Measurements from ENCODE around the gene RAB34.

Gene RAB34

GRCh38 chr17:28717578-28718332 lies at the start of gene RAB34:
Gene RAB34, minus strand, starts transcription at chr17:28717868. Its CDS starts 602 bp downstream, at chr17:28717266.
- DNase-seq (ENCODE audit: low read depth, low spot score), result no peak

GRCh38 chr17:28765038-28765437 lies 47.4 kb upstream of the RAB34 start:
- DNase-seq (ENCODE audit: low read depth, low spot score), result no peak

GRCh38 chr17:28763804-28764266 lies 46.2 kb upstream of the RAB34 start:
- peak; percentile 73 for DNase-seq (ENCODE audit: low read depth, low spot score)

GRCh38 chr17:28763137-28763799 lies 45.6 kb upstream of the RAB34 start:
- no peak for DNase-seq (ENCODE audit: low read depth, low spot score)

GRCh38 chr17:28760601-28761562 lies 43.2 kb upstream of the RAB34 start:
- DNase-seq (ENCODE audit: low read depth, low spot score), result no peak

GRCh38 chr17:28759256-28759865 lies 41.7 kb upstream of the RAB34 start:
- no peak for DNase-seq (ENCODE audit: low read depth, low spot score)

- DNase-seq (ENCODE audit: low read depth, low spot score), result no peak
Measured at GRCh38 chr17:28758411-28759121, 40.9 kb upstream of the RAB34 start.

- DNase-seq (ENCODE audit: low read depth, low spot score), result no peak
Measured at GRCh38 chr17:28756049-28756804, 38.6 kb upstream of the RAB34 start.

- DNase-seq (ENCODE audit: low read depth, low spot score), result no peak
Measured at GRCh38 chr17:28755486-28755885, 37.8 kb upstream of the RAB34 start.

- no peak for DNase-seq (ENCODE audit: low read depth, low spot score)
Measured at GRCh38 chr17:28751600-28752366, 34.1 kb upstream of the RAB34 start.

GRCh38 chr17:28750178-28751047 lies 32.7 kb upstream of the RAB34 start:
- DNase-seq (ENCODE audit: low read depth, low spot score), result peak; percentile 80

- DNase-seq (ENCODE audit: low read depth, low spot score), result no peak
Measured at GRCh38 chr17:28749516-28750177, 32.0 kb upstream of the RAB34 start.

GRCh38 chr17:28748852-28749515 lies 31.3 kb upstream of the RAB34 start:
- DNase-seq (ENCODE audit: low read depth, low spot score), result no peak

GRCh38 chr17:28747801-28748750 lies 30.4 kb upstream of the RAB34 start:
- no peak for DNase-seq (ENCODE audit: low read depth, low spot score)

- no peak for DNase-seq (ENCODE audit: low read depth, low spot score)
Measured at GRCh38 chr17:28747051-28747691, 29.5 kb upstream of the RAB34 start.

Data from activated CD4-positive, CD25-positive, alpha-beta regulatory T cell treated with anti-CD3 and anti-CD28 coated beads, Interleukin-2, amount 50 U/mL, for 16 hours (primary cell).